ENCODE data around the gene NECTIN4. TPM values are rescaled to one million over a fixed set of nuclear protein-coding genes. Genes with fewer than 3 reads are reported as not detected.

Gene NECTIN4
- total RNA-seq, 1 donor, result not detected

GRCh38 chr1:161111527-161111926 lies 22.2 kb upstream of the NECTIN4 start:
- no peak for TF ChIP-seq CTCF (IDR thresholded peaks at IDR 0.05; ENCODE audit: insufficient read depth, low read length)
- DNase-seq (ENCODE audit: low read depth), result no peak
- no peak overlapping the region for H3K4me3 ChIP-seq (ENCODE audit: low read depth, low read length)

- H3K4me3 ChIP-seq (ENCODE audit: low read depth, low read length), result no peak overlapping the region
- DNase-seq (ENCODE audit: low read depth), result no peak
- TF ChIP-seq CTCF (IDR thresholded peaks at IDR 0.05; ENCODE audit: insufficient read depth, low read length), result no peak
Measured at GRCh38 chr1:161111117-161111516, 21.8 kb upstream of the NECTIN4 start.

- DNase-seq (ENCODE audit: low read depth), result no peak
- TF ChIP-seq CTCF (IDR thresholded peaks at IDR 0.05; ENCODE audit: insufficient read depth, low read length), result no peak
Measured at GRCh38 chr1:161106431-161106830, 17.1 kb upstream of the NECTIN4 start.

GRCh38 chr1:161100556-161100955 lies 11.2 kb upstream of the NECTIN4 start:
- no peak for TF ChIP-seq CTCF (IDR thresholded peaks at IDR 0.05; ENCODE audit: insufficient read depth, low read length)
- no peak overlapping the region for H3K4me3 ChIP-seq (ENCODE audit: low read depth, low read length)
- no peak for DNase-seq (ENCODE audit: low read depth)

More at GRCh38 chr1:161106431-161106830, 17.1 kb upstream of the NECTIN4 start:
- H3K4me3 ChIP-seq (ENCODE audit: low read depth, low read length), result no peak overlapping the region

- TF ChIP-seq CTCF (IDR thresholded peaks at IDR 0.05; ENCODE audit: insufficient read depth, low read length), result no peak
- no peak overlapping the region for H3K4me3 ChIP-seq (ENCODE audit: low read depth, low read length)
- no peak for DNase-seq (ENCODE audit: low read depth)
Measured at GRCh38 chr1:161099090-161099802, 9.9 kb upstream of the NECTIN4 start.

- peak; percentile 32 for TF ChIP-seq CTCF (IDR thresholded peaks at IDR 0.05; ENCODE audit: insufficient read depth, low read length)
- peak; percentile 59 for DNase-seq (ENCODE audit: low read depth)
- H3K4me3 ChIP-seq (ENCODE audit: low read depth, low read length), result peak within 1 kb of the TSS; percentile 69
Measured at GRCh38 chr1:161098210-161099068, 9.1 kb upstream of the NECTIN4 start, which contains the start of gene KLHDC9. TSS of gene KLHDC9 (plus strand) at chr1:161098361. CDS start at chr1:161098536, 175 bp downstream.
